Mesenchymal stem cell (in vitro differentiated cells and primary cell): Measurements from ENCODE around the gene NR1I3.

ENCODE experiments used
- DNase-seq: peaks from one replicate; pipeline ENCODE4 v3.0.0-alpha.2; 2013
- H2AFZ ChIP-seq: one replicate; pipeline ENCODE4 v1.6.1; 2013; ENCODE audit warnings: low read depth, mild to moderate bottlenecking, control low read depth, inconsistent platforms, low read length, moderate library complexity
- H2AK5ac ChIP-seq: 2 replicates; pipeline ENCODE4 v1.6.1; 2013; ENCODE audit warnings: low read length, moderate library complexity, mild to moderate bottlenecking, inconsistent platforms; ENCODE audit not compliant: severe bottlenecking
- H2BK120ac ChIP-seq: one replicate; pipeline ENCODE4 v1.6.1; 2013; ENCODE audit warnings: low read depth, mild to moderate bottlenecking, inconsistent platforms, low read length, moderate library complexity
- H2BK12ac ChIP-seq, 2 experiments: one replicate each; pipeline ENCODE4 v1.6.1; 2013; ENCODE audit warnings: inconsistent platforms in 2 of 2, low read length in 2 of 2, mild to moderate bottlenecking in 2 of 2, moderate library complexity in 2 of 2, control low read depth in 1 of 2
- H2BK15ac ChIP-seq: one replicate; pipeline ENCODE4 v1.6.1; 2013; ENCODE audit warnings: mild to moderate bottlenecking, low read depth, inconsistent platforms; ENCODE audit not compliant: poor library complexity, severe bottlenecking
- H2BK5ac ChIP-seq: 2 replicates; pipeline ENCODE4 v1.6.1; 2013; ENCODE audit warnings: low read depth, mild to moderate bottlenecking, low read length, control low read depth, inconsistent platforms; ENCODE audit not compliant: poor library complexity, severe bottlenecking
- H3K14ac ChIP-seq, 2 experiments: one replicate each; pipeline ENCODE4 v1.6.1; 2013; ENCODE audit warnings: inconsistent platforms in 2 of 2, low read length in 2 of 2, control low read depth in 1 of 2, mild to moderate bottlenecking in 1 of 2, moderate library complexity in 1 of 2
- H3K18ac ChIP-seq, 2 experiments: one replicate each; pipeline ENCODE4 v1.6.1; 2013; ENCODE audit warnings: inconsistent platforms in 2 of 2, low read length in 2 of 2, control low read depth in 1 of 2, low read depth in 1 of 2, mild to moderate bottlenecking in 1 of 2
- H3K23ac ChIP-seq, 2 experiments: one replicate each; pipeline ENCODE4 v1.6.1; 2013; ENCODE audit warnings: inconsistent platforms in 2 of 2, low read length in 2 of 2, mild to moderate bottlenecking in 2 of 2, moderate library complexity in 2 of 2, control low read depth in 1 of 2
- H3K27ac ChIP-seq: 2 replicates; pipeline ENCODE4 v1.5.1; 2013; ENCODE audit warnings: mild to moderate bottlenecking, moderate library complexity, low read length, control low read depth, inconsistent platforms; ENCODE audit not compliant: poor library complexity, severe bottlenecking
- H3K27me3 ChIP-seq, 2 experiments: 2 replicates each; pipeline versions ENCODE4 v1.6.1 to v1.7.0; 2013; ENCODE audit warnings: low read length in 2 of 2, mild to moderate bottlenecking in 2 of 2, moderate library complexity in 2 of 2, control low read depth in 1 of 2, inconsistent platforms in 1 of 2; ENCODE audit not compliant: control insufficient read depth in 1 of 2, insufficient read depth in 1 of 2
- H3K36me3 ChIP-seq, 2 experiments: 2 replicates each; pipeline versions ENCODE4 v1.6.1 to v1.7.0; 2013; ENCODE audit warnings: low read length in 2 of 2, control low read depth in 1 of 2, inconsistent platforms in 1 of 2, low read depth in 1 of 2, mild to moderate bottlenecking in 1 of 2; ENCODE audit not compliant: insufficient read depth in 2 of 2, control insufficient read depth in 1 of 2
- H3K4ac ChIP-seq, 2 experiments: one replicate each; pipeline ENCODE4 v1.6.1; 2013; ENCODE audit warnings: inconsistent platforms in 2 of 2, low read length in 2 of 2, mild to moderate bottlenecking in 2 of 2, moderate library complexity in 2 of 2, control low read depth in 1 of 2, low read depth in 1 of 2
- H3K4me1 ChIP-seq: 2 replicates; pipeline ENCODE4 v1.6.1; 2013; ENCODE audit warnings: low read depth, low read length, control low read depth; ENCODE audit not compliant: control insufficient read depth, insufficient read depth
- H3K4me2 ChIP-seq: 2 replicates; pipeline ENCODE4 v1.6.1; 2013; ENCODE audit warnings: low read length, mild to moderate bottlenecking, inconsistent platforms; ENCODE audit not compliant: poor library complexity, severe bottlenecking
- H3K4me3 ChIP-seq, 2 experiments: 2 replicates each; pipeline versions ENCODE4 v1.5.1 to v1.7.0; 2013; ENCODE audit warnings: low read length in 2 of 2, mild to moderate bottlenecking in 2 of 2, control low read depth in 1 of 2, low read depth in 1 of 2; ENCODE audit not compliant: insufficient read depth in 1 of 2
- H3K79me1 ChIP-seq: replicated peaks from 2 replicates; pipeline ENCODE4 v1.6.1; 2013; ENCODE audit warnings: mild to moderate bottlenecking, control low read depth, low read length, inconsistent platforms; ENCODE audit not compliant: poor library complexity, severe bottlenecking
- H3K9ac ChIP-seq: 2 replicates; pipeline ENCODE4 v1.7.0; 2013; ENCODE audit warnings: mild to moderate bottlenecking, low read length, moderate library complexity
- H3K9me3 ChIP-seq: 2 replicates; pipeline ENCODE4 v1.7.0; 2013; ENCODE audit warnings: mild to moderate bottlenecking, low read length; ENCODE audit not compliant: control insufficient read depth
- H4K8ac ChIP-seq: one replicate; pipeline ENCODE4 v1.6.1; 2013; ENCODE audit warnings: inconsistent platforms, mild to moderate bottlenecking, low read length, moderate library complexity
- H4K91ac ChIP-seq: one replicate; pipeline ENCODE4 v1.6.1; 2013; ENCODE audit warnings: mild to moderate bottlenecking, low read length, inconsistent platforms
- WGBS: methylation state at CpG from one replicate; pipeline ENCODE4 v1.1.7; 2013; ENCODE audit warnings: mixed read lengths; 5-methylcytosine and 5-hydroxymethylcytosine counted together

NR1I3 gene

GRCh38 chr1:161182214-161182613, 55.8 kb downstream of the NR1I3 start:
- H4K8ac ChIP-seq = no peak overlapping the region
- H3K18ac ChIP-seq = no peak overlapping the region
- H3K23ac ChIP-seq = no peak overlapping the region
- H3K27me3 ChIP-seq = no peaks in the 10 kb centered on the region
- no peaks in the 10 kb centered on the region for H3K36me3 ChIP-seq
- H3K4ac ChIP-seq = no peak overlapping the region
- H3K4me2 ChIP-seq = no peak overlapping the region
- no peak overlapping the region for H4K91ac ChIP-seq
- WGBS = 94% methylated on average over 1 of the region's 1 CpG
- no peak overlapping the region for H2BK5ac ChIP-seq
- peak overlapping the region; percentile 43 for H3K9ac ChIP-seq
- no peak overlapping the region for H2BK12ac ChIP-seq
- H3K4me1 ChIP-seq = peaks cover 5% of the 10 kb centered on the region
- no peak overlapping the region for H3K27ac ChIP-seq
- H3K9me3 ChIP-seq = no peaks in the 10 kb centered on the region
- H3K79me1 ChIP-seq = no peaks in the 10 kb centered on the region
- DNase-seq = no peak
- no peak overlapping the region for H2BK15ac ChIP-seq
- no peak overlapping the region for H3K4me3 ChIP-seq
- H2AK5ac ChIP-seq = no peak overlapping the region
- H2AFZ ChIP-seq = no peak overlapping the region
- no peak overlapping the region for H2BK120ac ChIP-seq
- H3K14ac ChIP-seq = no peak overlapping the region

DNA sequence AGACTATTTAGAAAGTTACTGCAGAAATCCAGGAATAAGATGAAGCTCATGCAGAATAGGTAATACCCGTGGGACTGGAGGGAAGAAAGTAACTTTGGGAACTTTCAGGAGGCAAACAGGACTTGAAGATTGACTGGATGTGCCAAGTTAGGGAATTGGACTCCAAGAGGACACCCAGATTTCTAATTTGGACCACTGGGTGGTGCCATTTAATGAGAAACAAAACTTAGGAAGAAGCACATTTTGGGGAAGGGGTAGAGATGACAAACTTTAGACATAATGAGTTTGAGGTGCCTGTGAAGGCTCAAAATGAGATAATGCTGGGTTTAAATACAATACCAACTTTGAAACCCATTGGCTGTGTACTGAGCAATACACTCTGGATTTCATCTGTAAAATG, 57.4 kb downstream of the NR1I3 start:
- Histone ChIP-seq H3K9ac (no peak overlapping the region), H2AK5ac (no peak overlapping the region), H4K91ac (no peak overlapping the region), H3K18ac (no peak overlapping the region), H2BK12ac (no peak overlapping the region), H2BK5ac (no peak overlapping the region), H3K4me3 (no peak overlapping the region), H3K4me2 (no peak overlapping the region), H3K4ac (no peak overlapping the region), H2BK15ac (no peak overlapping the region), H3K23ac (no peak overlapping the region), H2BK120ac (no peak overlapping the region), H3K79me1 (peaks cover 8% of the 10 kb centered on the region), H4K8ac (no peak overlapping the region), H2AFZ (no peak overlapping the region), H3K4me1 (peaks cover 16% of the 10 kb centered on the region), H3K36me3 (peaks cover 5% of the 10 kb centered on the region in 2 experiments), H3K9me3 (no peaks in the 10 kb centered on the region), H3K27ac (no peak overlapping the region), H3K27me3 (no peaks in the 10 kb centered on the region), H3K14ac (no peak overlapping the region)
- no peak for DNase-seq
- 64% methylated on average over 1 of the region's 1 CpG for WGBS

DNA sequence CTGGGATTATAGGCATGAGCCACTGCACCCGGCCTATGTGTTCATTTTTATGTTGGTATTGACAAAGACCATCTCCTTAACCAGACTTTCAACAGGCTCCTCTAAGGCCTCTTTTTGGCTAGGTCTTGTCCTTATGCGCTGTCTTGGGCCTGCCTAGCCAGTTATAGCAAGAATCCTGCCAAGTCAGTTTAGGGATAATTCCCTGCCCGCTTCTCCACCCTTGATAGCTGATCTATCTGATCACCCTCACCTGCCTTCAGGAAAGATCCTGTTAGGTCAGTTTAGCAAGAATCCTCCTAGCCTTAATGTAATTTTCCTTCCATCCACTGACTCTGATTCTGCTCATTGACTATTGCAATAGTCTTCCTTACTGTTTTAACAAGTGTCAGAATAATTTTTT, 58.3 kb downstream of the NR1I3 start:
- WGBS = 95% methylated on average over 3 of the region's 3 CpGs
- Histone ChIP-seq H3K4ac (no peak overlapping the region), H3K27me3 (no peaks in the 10 kb centered on the region), H3K4me2 (no peak overlapping the region), H2BK15ac (no peak overlapping the region), H2BK12ac (no peak overlapping the region), H3K9me3 (no peaks in the 10 kb centered on the region), H4K91ac (no peak overlapping the region), H2BK120ac (no peak overlapping the region), H2AK5ac (no peak overlapping the region), H2BK5ac (no peak overlapping the region), H3K79me1 (peaks cover 15% of the 10 kb centered on the region), H3K36me3 (peaks cover 12 to 13% of the 10 kb centered on the region in 2 experiments), H4K8ac (no peak overlapping the region), H3K4me1 (peaks cover 16% of the 10 kb centered on the region), H3K23ac (no peak overlapping the region), H3K18ac (no peak overlapping the region), H3K27ac (no peak overlapping the region), H3K4me3 (no peak overlapping the region), H3K14ac (no peak overlapping the region), H3K9ac (no peak overlapping the region), H2AFZ (no peak overlapping the region)
- DNase-seq = no peak
